ENCODE data around the gene SOAT2.

DNA sequence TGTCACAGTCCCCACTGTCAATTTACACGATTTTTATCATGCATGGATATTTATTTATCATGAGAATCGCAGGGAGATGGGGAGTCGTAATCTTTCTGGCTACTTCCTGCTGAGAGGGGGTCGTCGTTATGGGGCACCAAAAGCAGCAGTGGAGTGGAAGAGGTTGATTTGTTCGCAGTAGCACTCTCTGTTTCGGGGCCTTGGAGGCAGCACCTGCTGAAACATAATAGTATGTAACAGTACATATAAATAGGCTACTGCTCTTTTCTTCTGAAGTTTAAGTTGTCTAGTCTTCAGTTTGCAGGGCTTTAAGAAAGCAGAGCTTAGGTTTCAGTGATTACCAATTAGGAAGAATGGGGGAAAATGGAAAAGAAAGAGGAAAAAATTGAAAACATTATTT is 3.8 kb downstream of the SOAT2 start:
- TF ChIP-seq CTCF (IDR thresholded peaks at IDR 0.05) (no peak), POLR2AphosphoS5 (IDR thresholded peaks at IDR 0.05) (no peak), POLR2A (IDR thresholded peaks at IDR 0.05) (no peak)

Data from transverse colon (tissue), 4 donors.